ENCODE results near the gene PRRG1. TPM values are rescaled to one million over a fixed set of nuclear protein-coding genes. Genes with fewer than 3 reads are reported as not detected.

Gene PRRG1
- total RNA-seq, 1 experiment from 2014 or later = 9.0 TPM

- Mint-ChIP-seq H3K36me3 (ENCODE audit: insufficient read depth in 1 of 3, low read depth in 3 of 3) (peaks cover 0 to under 1% (median under 1%) of the 10 kb centered on the region in 3 experiments; a peak in 4 of 7 replicates), H3K27me3 (ENCODE audit: low read depth) (no peaks in the 10 kb centered on the region; the same call in 1 of the 2 replicates), H3K4me3 (peak overlapping the region; percentile 85 to 92), H3K4me1 (peaks cover 23 to 31% of the 10 kb centered on the region in 2 experiments), H3K27ac (no peak overlapping the region), H3K9me3 (peaks cover 29 to 46% of the 10 kb centered on the region in 2 experiments)
- Histone ChIP-seq H2AFZ (ENCODE audit: low read length) (no peak overlapping the region), H2BK12ac (ENCODE audit: insufficient read length, low read depth, low read length) (no peak overlapping the region), H3K23ac (ENCODE audit: insufficient read length, low read depth, low read length) (no peak overlapping the region), H2BK20ac (ENCODE audit: low read depth, low read length, poor library complexity, severe bottlenecking) (no peak overlapping the region), H3K4me2 (ENCODE audit: insufficient read depth, insufficient read length, low read length) (peak overlapping the region; percentile 54), H3K56ac (ENCODE audit: insufficient read length, low read depth, low read length) (no peak overlapping the region), H3K9ac (ENCODE audit: extremely low read depth, insufficient read length, low read length) (no peak overlapping the region), H3K4me1 (ENCODE audit: insufficient read depth, low read length) (peaks cover 4% of the 10 kb centered on the region; the same call in 1 of the 2 replicates), H3K14ac (ENCODE audit: insufficient read depth, low read length) (no peak overlapping the region), H3K27ac (ENCODE audit: insufficient read length, low read depth, low read length) (no peak overlapping the region), H3K4ac (ENCODE audit: low read depth, low read length) (no peak overlapping the region), H4K5ac (ENCODE audit: insufficient read length, low read depth, low read length) (no peak overlapping the region), H2AK5ac (ENCODE audit: insufficient read length, low read length) (no peak overlapping the region), H2BK5ac (ENCODE audit: insufficient read length, low read length) (no peak overlapping the region), H3T11ph (ENCODE audit: low read length) (no peak overlapping the region), H4K20me1 (ENCODE audit: control insufficient read depth, insufficient read depth, insufficient read length) (no peaks in the 10 kb centered on the region), H2BK15ac (ENCODE audit: low read depth, low read length) (no peak overlapping the region), H3K23me2 (ENCODE audit: insufficient read length, low read depth, low read length, poor library complexity, severe bottlenecking) (peaks cover 2% of the 10 kb centered on the region), H4K8ac (replicated peaks; ENCODE audit: insufficient read length, low read depth, low read length) (no peak overlapping the region), H2BK120ac (ENCODE audit: low read depth, low read length, poor library complexity, severe bottlenecking) (no peak overlapping the region), H4K91ac (ENCODE audit: insufficient read length, low read depth, low read length) (no peak overlapping the region), H3K79me1 (ENCODE audit: insufficient read depth, low read depth, low read length, poor library complexity, severe bottlenecking) (no peaks in the 10 kb centered on the region), H3K18ac (ENCODE audit: insufficient read length, low read depth, low read length) (no peak overlapping the region), H3K27me3 (ENCODE audit: insufficient read depth, low read length) (no peaks in the 10 kb centered on the region), H3K79me2 (ENCODE audit: insufficient read depth, low read length) (peaks cover 4% of the 10 kb centered on the region; the same call in 1 of the 2 replicates), H3K9me3 (ENCODE audit: control insufficient read depth, low read depth, low read length) (no peaks in the 10 kb centered on the region)
- TF ChIP-seq CTCF (conservative IDR thresholded peaks at IDR 0.05) = no peak
- DNase-seq = no peak
- WGBS (ENCODE audit: extremely low coverage, insufficient read length, low lambda C conversion rate) = no CpG with 5 or more reads among the region's 18 CpGs
These were observed 268 bp upstream of the PRRG1 start for GRCh38 chrX:37348971-37349220.
